ENCODE results near the gene PABPC1L. TPM values are rescaled to one million over a fixed set of nuclear protein-coding genes. Genes with fewer than 3 reads are reported as not detected.
A peak's percentile ranks its signal among the peaks of the same experiment; 100 is the strongest.

The PABPC1L gene
- total RNA-seq, 1 donor from 2014 or later, result 46.4 TPM

DNA sequence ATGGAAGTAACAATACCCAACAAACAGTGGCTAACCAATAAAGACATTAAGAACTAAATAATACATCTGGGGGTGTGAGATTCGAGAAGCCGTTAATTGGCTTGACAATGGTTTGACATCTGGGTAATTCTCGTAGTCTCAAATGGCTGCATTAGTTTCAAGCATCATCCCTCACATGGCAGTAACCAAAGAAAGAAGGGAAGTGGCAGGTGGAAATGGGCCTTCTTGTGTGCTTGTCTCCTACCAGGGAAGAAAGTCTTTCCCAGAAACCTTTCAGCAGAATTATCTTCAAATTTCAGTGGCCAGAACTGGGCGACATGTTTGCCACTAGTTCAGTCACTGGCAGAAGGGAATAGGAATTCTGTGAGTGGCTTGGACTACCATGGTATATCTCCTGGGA is 66.8 kb downstream of the PABPC1L start:
- H3K27ac ChIP-seq, result no peak overlapping the region
- peaks cover 82% of the 10 kb centered on the region for H3K36me3 ChIP-seq
- H3K27me3 ChIP-seq, result no peaks in the 10 kb centered on the region
- ATAC-seq (no peak), DNase-seq (no peak)
- intact Hi-C loops (cut with DNase I), result no loop called here
- no peak overlapping the region for H3K4me3 ChIP-seq
- TF ChIP-seq, protein P1, sequence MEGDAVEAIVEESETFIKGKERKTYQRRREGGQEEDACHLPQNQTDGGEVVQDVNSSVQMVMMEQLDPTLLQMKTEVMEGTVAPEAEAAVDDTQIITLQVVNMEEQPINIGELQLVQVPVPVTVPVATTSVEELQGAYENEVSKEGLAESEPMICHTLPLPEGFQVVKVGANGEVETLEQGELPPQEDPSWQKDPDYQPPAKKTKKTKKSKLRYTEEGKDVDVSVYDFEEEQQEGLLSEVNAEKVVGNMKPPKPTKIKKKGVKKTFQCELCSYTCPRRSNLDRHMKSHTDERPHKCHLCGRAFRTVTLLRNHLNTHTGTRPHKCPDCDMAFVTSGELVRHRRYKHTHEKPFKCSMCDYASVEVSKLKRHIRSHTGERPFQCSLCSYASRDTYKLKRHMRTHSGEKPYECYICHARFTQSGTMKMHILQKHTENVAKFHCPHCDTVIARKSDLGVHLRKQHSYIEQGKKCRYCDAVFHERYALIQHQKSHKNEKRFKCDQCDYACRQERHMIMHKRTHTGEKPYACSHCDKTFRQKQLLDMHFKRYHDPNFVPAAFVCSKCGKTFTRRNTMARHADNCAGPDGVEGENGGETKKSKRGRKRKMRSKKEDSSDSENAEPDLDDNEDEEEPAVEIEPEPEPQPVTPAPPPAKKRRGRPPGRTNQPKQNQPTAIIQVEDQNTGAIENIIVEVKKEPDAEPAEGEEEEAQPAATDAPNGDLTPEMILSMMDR (IDR thresholded peaks at IDR 0.05), result no peak
- no peaks in the 10 kb centered on the region for H3K9me3 ChIP-seq
- H3K4me1 ChIP-seq, result peaks cover 11% of the 10 kb centered on the region

DNA sequence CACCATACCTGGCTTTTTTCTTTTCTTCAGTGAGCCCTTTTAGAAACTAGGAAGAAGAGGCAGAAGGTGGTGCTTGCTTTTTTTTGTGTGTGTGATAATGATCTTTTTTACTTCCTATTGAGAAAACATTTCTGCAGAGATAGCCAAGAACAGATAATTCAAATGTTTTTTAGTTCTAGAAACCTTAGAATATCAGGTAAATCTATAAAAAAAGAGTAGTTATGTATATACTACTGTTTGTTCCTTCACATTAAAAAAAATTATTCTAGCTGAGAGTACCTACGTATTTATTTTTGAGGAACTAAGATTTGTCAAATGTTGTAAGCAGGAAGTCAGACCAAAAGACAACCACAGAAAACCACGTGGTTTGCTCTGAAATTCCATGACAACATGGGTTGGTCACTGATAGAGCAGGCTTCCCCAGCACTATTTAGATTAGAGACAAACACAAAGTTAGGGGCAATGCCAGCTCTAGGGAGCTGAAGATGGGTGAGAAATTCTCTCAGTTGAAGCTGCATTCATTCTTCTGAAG is 69.3 kb downstream of the PABPC1L start:
- Histone ChIP-seq H3K4me1 (peaks cover 8% of the 10 kb centered on the region), H3K27ac (peak overlapping the region; percentile 56), H3K27me3 (no peaks in the 10 kb centered on the region), H3K4me3 (no peak overlapping the region), H3K36me3 (peaks cover 79% of the 10 kb centered on the region), H3K9me3 (no peaks in the 10 kb centered on the region)
- TF ChIP-seq, protein P1 (IDR thresholded peaks at IDR 0.05), result no peak
- ATAC-seq (peak; percentile 89), DNase-seq (no peak)
- intact Hi-C loops (cut with DNase I), result no loop called here

DNA sequence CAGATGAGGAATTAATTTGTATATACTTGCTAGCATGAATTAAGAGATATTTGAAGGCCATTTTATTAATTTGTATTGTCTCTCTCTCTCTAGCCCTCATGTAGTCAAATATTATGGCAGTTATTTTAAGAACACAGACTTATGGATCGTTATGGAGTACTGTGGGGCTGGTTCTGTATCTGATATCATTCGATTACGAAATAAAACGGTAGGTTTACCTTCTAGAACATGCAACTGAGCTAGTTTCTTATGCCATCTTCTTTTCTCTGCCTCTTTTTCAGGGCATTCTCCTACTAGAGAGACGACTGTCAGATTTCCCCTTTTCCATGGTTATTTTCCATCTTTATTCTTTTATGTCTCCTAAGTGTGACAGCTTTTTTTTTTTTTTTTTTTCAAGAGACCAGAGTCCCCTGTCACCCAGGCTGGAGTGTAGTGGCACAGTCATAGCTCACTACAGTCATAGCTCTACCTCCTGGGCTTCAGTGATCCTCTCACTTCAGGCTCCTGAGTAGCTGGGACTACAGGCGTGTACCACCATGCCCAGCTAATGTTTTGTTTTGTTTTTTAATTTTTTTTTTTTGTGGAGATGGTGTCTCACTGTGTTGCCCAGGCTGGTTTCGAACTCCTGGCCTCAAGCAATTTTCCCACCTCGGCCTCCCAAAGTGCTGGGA is 72.0 kb downstream of the PABPC1L start:
- H3K4me1 ChIP-seq, result peaks cover 8% of the 10 kb centered on the region
- H3K9me3 ChIP-seq, result no peaks in the 10 kb centered on the region
- H3K36me3 ChIP-seq, result peaks cover 77% of the 10 kb centered on the region
- intact Hi-C loops (cut with DNase I), result no loop called here
- no peak overlapping the region for H3K4me3 ChIP-seq
- DNase-seq, result no peak
- no peak for ATAC-seq
- no peaks in the 10 kb centered on the region for H3K27me3 ChIP-seq
- TF ChIP-seq, protein P1 (IDR thresholded peaks at IDR 0.05), result no peak
- no peak overlapping the region for H3K27ac ChIP-seq

DNA sequence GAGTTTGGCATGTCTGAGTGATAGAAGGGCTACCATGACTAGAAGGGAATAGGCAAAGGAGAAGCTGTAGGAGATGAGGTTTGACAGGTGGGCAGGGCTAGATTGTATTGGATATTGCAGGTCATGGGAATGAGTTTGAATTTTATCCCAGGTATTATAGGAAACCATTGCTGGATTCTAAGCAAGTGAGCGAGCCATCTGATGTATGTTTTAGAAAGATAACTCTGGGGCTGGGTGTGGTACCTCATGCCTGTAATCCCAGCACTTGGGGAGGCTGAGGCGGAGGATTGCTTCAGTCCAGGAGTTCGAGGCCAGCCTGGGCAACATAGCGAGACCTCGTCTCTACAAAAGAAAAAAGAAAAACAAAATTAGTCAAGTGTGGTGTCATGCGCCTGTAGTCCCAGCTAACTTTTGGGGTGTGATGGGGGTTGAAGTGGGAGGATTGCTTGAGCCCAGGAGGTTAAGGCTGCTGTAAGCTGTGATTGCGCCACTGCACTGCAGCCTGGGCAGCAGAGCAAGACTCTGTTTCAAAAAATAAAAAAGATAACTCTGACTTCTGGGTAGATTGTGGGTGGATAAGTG is 73.3 kb downstream of the PABPC1L start:
- Histone ChIP-seq H3K27ac (no peak overlapping the region), H3K4me3 (no peak overlapping the region), H3K4me1 (peaks cover 8% of the 10 kb centered on the region), H3K36me3 (peaks cover 90% of the 10 kb centered on the region), H3K27me3 (no peaks in the 10 kb centered on the region), H3K9me3 (no peaks in the 10 kb centered on the region)
- DNase-seq (no peak), ATAC-seq (no peak)
- TF ChIP-seq, protein P1 (IDR thresholded peaks at IDR 0.05), result no peak
- intact Hi-C loops (cut with DNase I), result no loop called here

DNA sequence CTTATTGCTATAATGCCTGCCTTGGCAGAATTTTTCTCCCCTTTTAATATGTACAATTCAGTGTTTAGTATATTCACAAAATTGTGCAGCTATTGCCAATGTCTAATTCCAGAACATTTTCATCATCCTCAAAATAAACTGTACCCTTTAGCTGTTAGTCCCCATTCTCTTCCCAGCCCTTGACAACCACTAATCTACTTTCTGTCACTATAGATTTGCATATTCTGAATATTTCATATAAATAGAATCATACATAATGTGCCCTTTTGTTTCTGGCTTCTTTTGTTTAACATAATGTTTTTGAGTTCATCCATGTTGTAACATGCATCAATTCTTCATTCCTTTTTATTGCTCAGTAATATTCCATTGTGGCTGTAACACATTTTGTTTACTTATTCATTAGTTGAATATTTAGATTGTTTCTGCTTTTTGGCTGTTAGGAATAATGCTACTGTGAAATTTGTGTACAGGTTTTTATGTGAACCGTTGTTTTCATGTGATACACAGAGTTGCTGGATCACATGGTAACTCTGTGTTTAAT is 78.8 kb downstream of the PABPC1L start:
- Histone ChIP-seq H3K36me3 (peaks cover 44% of the 10 kb centered on the region), H3K4me3 (no peak overlapping the region), H3K27me3 (no peaks in the 10 kb centered on the region), H3K27ac (no peak overlapping the region), H3K4me1 (peaks cover 24% of the 10 kb centered on the region), H3K9me3 (no peaks in the 10 kb centered on the region)
- intact Hi-C loops (cut with DNase I), result no loop called here
- ATAC-seq (no peak), DNase-seq (no peak)
- TF ChIP-seq, protein P1 (IDR thresholded peaks at IDR 0.05), result no peak

Other genes starting within 250 kb of the PABPC1L start
- 112 TPM for gene CCN5, start 194.7 kb upstream of the PABPC1L start, total RNA-seq
- 1.1 TPM for gene KCNK15, start 164.2 kb upstream of the PABPC1L start, total RNA-seq
- gene RIMS4, start 99.5 kb upstream of the PABPC1L start, total RNA-seq, result 3.2 TPM
- gene YWHAB, start 24.4 kb upstream of the PABPC1L start, total RNA-seq, result 185 TPM
- gene TOMM34, start 50.3 kb downstream of the PABPC1L start, total RNA-seq, result 16.0 TPM
- gene STK4, start 56.5 kb downstream of the PABPC1L start, total RNA-seq, result 52.6 TPM
- gene KCNS1, start 191.1 kb downstream of the PABPC1L start, total RNA-seq, result 1.6 TPM
- gene WFDC5, start 205.1 kb downstream of the PABPC1L start, total RNA-seq, result 1.3 TPM
- gene WFDC12, start 214.4 kb downstream of the PABPC1L start, total RNA-seq, result 1.8 TPM